Measurements from ENCODE around the gene DENND5A.
A peak's percentile ranks its signal among the peaks of the same experiment; 100 is the strongest.
"Not testable (repeated sequence)": the region's sequence is repeated elsewhere in the genome, so short reads cannot be mapped to it uniquely, and the experiment has no call there.

The DENND5A gene

DNA sequence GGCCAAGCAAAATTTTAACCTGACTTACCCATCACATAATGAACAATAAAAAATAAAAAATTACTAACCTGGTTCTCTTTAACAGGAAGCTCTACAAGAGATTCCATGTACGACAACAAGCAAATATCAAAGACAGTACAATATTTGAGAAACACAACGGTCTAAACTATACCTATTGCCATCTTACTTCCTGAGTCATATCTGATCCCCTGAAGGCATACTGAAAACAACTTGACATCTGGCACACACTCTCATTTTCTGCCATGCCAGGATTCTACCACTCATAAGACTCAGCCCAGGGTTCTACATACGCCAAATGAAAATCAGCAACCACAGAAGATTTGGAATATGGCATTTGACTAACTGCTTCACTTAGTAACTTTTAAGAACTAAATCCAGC is 13.8 kb downstream of the DENND5A start:
- Histone ChIP-seq H4K20me1 (peaks cover 100% of the 10 kb centered on the region), H3K36me3 (peaks cover 11% of the 10 kb centered on the region), H3K4me2 (no peak overlapping the region), H3K27me3 (no peaks in the 10 kb centered on the region), H3K9me3 (no peaks in the 10 kb centered on the region), H3K9ac (no peak overlapping the region), H3K4me1 (peaks cover 53% of the 10 kb centered on the region), H3K27ac (no peak overlapping the region), H3K4me3 (no peak overlapping the region)
- TF ChIP-seq Cebpa-rat (IDR thresholded peaks at IDR 0.05) = no peak

DNA sequence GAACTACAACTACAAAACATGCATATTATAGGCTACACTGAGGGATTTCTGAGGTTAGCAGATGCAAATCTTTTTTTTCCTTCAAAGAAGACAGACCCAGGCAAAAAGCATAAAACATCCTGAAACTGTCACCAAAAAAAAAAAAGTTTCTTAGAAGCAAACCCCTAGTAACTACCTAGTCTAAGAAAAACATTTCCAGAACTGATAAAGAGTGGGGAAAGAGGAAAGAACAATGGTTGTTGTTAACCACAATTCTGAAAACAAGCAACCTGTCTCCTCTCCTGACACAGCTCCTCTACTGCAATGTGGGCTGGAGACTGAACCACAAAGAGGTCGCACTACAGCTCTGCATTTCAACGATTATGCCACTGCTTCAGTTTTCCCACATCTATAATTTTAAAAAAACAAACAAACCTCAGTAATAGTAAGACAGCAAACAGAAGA is 15.0 kb downstream of the DENND5A start:
- Histone ChIP-seq H3K27me3 (no peaks in the 10 kb centered on the region), H3K9ac (no peak overlapping the region), H4K20me1 (peaks cover 98% of the 10 kb centered on the region), H3K4me2 (peak overlapping the region; percentile 63), H3K9me3 (no peaks in the 10 kb centered on the region), H3K4me1 (peaks cover 54% of the 10 kb centered on the region), H3K27ac (no peak overlapping the region), H3K36me3 (peaks cover 3% of the 10 kb centered on the region), H3K4me3 (no peak overlapping the region)
- TF ChIP-seq Cebpa-rat (IDR thresholded peaks at IDR 0.05) = no peak

DNA sequence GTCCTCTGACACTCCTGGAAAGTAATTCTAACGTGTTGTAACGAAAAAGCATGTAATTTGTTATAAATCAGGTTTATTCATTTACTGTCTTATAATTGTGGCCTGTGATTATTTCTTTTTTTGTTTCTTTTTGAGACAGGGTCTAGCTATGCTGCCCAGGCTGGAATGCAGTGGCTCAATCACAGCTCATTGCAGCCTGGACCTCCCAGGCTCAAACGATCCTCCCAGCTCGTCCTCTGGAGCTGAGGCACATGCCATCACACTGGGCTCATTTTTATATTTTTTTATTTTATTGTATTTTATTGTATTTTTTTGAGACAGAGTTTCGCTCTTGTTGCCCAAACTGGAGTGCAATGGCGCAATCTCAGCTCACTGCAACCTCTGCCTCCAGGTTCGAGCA is 15.9 kb downstream of the DENND5A start:
- no peak overlapping the region for H3K4me3 ChIP-seq
- no peak overlapping the region for H3K27ac ChIP-seq
- H3K4me2 ChIP-seq = no peak overlapping the region
- H4K20me1 ChIP-seq = peaks cover 98% of the 10 kb centered on the region
- no peak overlapping the region for H3K9ac ChIP-seq
- TF ChIP-seq Cebpa-rat (IDR thresholded peaks at IDR 0.05) = no peak
- no peaks in the 10 kb centered on the region for H3K27me3 ChIP-seq
- H3K36me3 ChIP-seq = no peaks in the 10 kb centered on the region
- H3K4me1 ChIP-seq = peaks cover 54% of the 10 kb centered on the region
- no peaks in the 10 kb centered on the region for H3K9me3 ChIP-seq

DNA sequence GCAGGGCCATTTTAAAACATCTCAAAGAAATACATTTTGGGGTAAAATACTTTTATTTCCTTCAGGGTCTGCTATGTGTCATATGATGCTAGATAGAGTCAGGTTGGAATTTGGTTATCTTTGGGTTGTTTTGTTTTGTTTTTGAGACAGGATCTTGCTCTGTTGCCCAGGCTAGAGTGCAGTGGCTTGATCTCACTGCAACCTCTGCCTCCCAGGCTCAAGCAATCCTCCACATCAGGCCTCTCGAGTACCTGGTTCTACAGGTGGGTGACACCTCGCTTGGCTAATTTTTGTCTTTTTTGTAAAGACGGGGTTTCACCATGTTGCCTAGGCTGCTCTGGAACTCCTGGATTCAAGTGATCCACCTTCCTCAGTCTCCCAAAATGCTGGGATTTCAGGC is 17.3 kb downstream of the DENND5A start:
- no peak overlapping the region for H3K27ac ChIP-seq
- H3K36me3 ChIP-seq = no peaks in the 10 kb centered on the region
- H3K4me3 ChIP-seq = no peak overlapping the region
- H4K20me1 ChIP-seq = peaks cover 96% of the 10 kb centered on the region
- H3K27me3 ChIP-seq = no peaks in the 10 kb centered on the region
- no peak for TF ChIP-seq Cebpa-rat (IDR thresholded peaks at IDR 0.05)
- H3K9ac ChIP-seq = no peak overlapping the region
- H3K9me3 ChIP-seq = no peaks in the 10 kb centered on the region
- peaks cover 43% of the 10 kb centered on the region for H3K4me1 ChIP-seq
- no peak overlapping the region for H3K4me2 ChIP-seq

DNA sequence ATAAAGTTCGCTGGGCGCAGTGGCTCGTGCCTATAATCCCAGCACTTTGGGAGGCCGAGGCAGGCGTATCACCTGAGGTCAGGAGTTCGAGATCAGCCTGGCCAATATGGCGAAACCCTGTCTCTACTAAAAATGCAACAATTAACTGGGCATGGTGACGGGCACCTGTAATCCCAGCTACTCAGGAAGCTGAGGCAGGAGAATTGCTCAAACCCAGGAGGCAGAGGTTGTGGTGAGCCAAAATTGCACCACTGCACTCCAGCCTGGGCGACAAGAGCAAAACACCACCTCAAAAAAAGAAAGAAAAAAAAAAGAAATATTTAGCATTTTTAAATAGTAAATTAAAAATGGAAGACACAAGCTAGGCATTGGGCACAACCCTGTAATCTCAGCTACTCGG is 28.9 kb downstream of the DENND5A start:
- not testable (repeated sequence) for H3K9ac ChIP-seq, H3K27ac ChIP-seq, H3K27me3 ChIP-seq, H3K4me2 ChIP-seq, H3K4me3 ChIP-seq
- peaks cover 30% of the 10 kb centered on the region for H3K4me1 ChIP-seq
- peaks cover 33% of the 10 kb centered on the region for H3K9me3 ChIP-seq
- H3K36me3 ChIP-seq = peaks cover 38% of the 10 kb centered on the region
- H4K20me1 ChIP-seq = peaks cover 70% of the 10 kb centered on the region

DNA sequence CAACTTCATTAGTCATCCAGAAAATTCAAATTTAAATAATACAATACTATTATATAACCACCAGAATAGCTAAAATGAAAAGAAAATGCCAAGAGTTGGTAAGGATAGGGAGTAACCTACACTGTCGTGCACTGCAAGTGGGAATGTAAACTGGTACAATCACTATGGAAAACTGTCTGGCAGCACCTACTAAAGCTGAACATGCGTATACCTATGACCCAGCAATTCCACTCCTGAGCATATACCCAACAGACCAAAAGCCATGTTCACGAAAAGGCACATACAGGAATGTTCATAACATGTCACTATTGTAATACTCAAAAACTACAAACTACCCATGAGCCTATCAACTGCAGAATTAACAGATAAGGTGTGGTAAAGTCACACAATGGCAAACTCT is 32.7 kb downstream of the DENND5A start:
- H3K4me1 ChIP-seq = peaks cover 31% of the 10 kb centered on the region
- peaks cover 72% of the 10 kb centered on the region for H4K20me1 ChIP-seq
- peaks cover 25% of the 10 kb centered on the region for H3K36me3 ChIP-seq
- H3K4me3 ChIP-seq = no peak overlapping the region
- H3K4me2 ChIP-seq = peak overlapping the region; percentile 62; the same call in 1 of the 2 replicates
- H3K27me3 ChIP-seq = no peaks in the 10 kb centered on the region
- H3K9me3 ChIP-seq = peaks cover 27% of the 10 kb centered on the region
- no peak overlapping the region for H3K9ac ChIP-seq
- TF ChIP-seq Cebpa-rat (IDR thresholded peaks at IDR 0.05) = no peak
- H3K27ac ChIP-seq = no peak overlapping the region

DNA sequence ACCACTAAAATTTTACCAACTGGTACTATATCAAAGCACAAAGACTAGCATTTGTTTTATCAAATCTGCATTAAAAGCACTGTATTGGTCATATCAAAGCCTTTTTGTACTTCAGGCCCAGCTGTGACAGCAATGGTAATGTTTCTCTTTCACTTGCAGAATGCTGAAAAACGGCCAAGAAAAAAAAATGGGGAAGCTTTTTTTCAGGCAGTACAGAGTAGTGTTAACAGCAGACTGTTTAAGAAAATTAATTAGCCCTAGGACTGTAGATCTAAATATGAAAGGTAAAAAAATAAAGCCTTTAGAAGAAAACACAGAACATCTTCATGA is 33.3 kb downstream of the DENND5A start:
- Histone ChIP-seq H3K36me3 (peaks cover 29% of the 10 kb centered on the region), H3K27ac (no peak overlapping the region), H3K4me3 (no peak overlapping the region), H3K4me1 (peaks cover 26% of the 10 kb centered on the region), H3K9ac (no peak overlapping the region), H4K20me1 (peaks cover 73% of the 10 kb centered on the region), H3K9me3 (peaks cover 22% of the 10 kb centered on the region), H3K27me3 (no peaks in the 10 kb centered on the region), H3K4me2 (peak overlapping the region; percentile 62)
- no peak for TF ChIP-seq Cebpa-rat (IDR thresholded peaks at IDR 0.05)

DNA sequence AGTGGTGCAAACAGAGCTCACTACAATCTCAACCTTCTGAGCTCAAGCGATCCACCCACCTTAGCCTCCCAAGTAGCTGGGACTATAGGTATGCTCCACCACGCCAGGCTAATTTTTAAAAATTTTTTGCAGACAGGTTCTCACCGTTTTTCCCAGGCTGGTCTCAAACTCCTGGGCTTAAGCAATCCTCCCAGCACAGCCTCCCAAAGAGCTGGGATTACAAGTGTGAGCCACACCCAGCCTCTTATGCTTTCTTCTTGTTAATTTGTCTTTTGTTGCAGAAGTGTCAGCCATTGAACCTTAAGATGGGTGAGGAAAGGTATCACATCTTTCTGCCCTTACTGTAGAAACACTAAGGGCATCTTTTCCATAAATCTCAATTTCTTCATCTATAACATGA is 34.9 kb downstream of the DENND5A start:
- H3K9ac ChIP-seq = no peak overlapping the region
- peaks cover 11% of the 10 kb centered on the region for H3K9me3 ChIP-seq
- H3K4me3 ChIP-seq = no peak overlapping the region
- no peaks in the 10 kb centered on the region for H3K27me3 ChIP-seq
- peaks cover 25% of the 10 kb centered on the region for H3K4me1 ChIP-seq
- H4K20me1 ChIP-seq = peaks cover 88% of the 10 kb centered on the region
- no peak for TF ChIP-seq Cebpa-rat (IDR thresholded peaks at IDR 0.05)
- no peak overlapping the region for H3K27ac ChIP-seq
- peaks cover 21% of the 10 kb centered on the region; the same call in 1 of the 2 replicates for H3K36me3 ChIP-seq
- no peak overlapping the region for H3K4me2 ChIP-seq

DNA sequence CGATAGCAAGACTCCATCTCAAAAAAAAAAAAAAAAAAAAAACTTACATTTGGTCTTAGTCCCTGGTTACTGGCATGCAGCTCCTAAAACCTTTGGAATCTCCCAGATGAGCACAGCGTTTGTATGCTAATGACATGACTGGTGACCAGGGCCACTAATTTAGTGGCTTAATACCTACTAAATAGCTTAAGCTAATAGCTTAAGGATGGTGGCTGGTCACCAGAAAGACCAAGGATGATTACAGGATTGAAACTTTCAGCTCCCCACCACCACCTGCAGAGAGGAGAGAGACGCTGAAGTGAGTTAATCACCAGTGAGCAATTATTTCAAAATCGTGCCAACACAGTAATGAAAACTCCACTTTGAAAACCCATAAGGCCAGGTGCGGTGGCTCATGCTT is 37.1 kb downstream of the DENND5A start:
- Histone ChIP-seq H3K9me3 (no peaks in the 10 kb centered on the region), H3K9ac (no peak overlapping the region), H3K4me3 (no peak overlapping the region), H3K4me2 (no peak overlapping the region), H3K27ac (no peak overlapping the region), H3K4me1 (peaks cover 25% of the 10 kb centered on the region), H3K27me3 (no peaks in the 10 kb centered on the region), H4K20me1 (peaks cover 100% of the 10 kb centered on the region), H3K36me3 (peaks cover 11% of the 10 kb centered on the region; the same call in 1 of the 2 replicates)
- no peak for TF ChIP-seq Cebpa-rat (IDR thresholded peaks at IDR 0.05)

DNA sequence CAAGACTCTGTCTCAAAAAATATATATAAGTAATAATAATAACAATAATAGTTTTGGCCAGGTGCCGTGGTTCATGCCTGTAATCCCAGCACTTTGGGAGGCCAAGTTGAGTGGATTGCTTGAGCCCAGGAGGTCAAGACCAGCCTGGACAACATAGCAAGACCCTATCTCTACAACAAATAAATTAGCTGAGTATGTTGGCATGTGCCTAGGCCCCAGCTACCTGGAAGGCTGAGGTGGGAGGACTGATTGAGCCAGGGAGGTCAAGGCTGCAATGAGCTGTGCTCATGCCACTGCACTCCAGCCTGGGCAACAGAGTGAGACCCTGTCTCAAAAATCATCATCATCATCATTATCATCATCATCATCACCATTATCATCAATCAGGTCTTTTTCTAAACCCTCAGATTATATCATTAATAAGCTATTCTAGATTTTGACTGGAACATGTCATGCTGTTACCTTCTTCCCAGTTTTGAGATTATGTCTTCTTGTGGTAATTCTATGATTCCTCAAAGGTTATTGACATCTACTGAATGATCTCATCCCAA is 39.3 kb downstream of the DENND5A start:
- Histone ChIP-seq H3K4me2 (no peak overlapping the region), H3K4me1 (peaks cover 6% of the 10 kb centered on the region; the same call in 1 of the 2 replicates), H4K20me1 (peaks cover 99% of the 10 kb centered on the region), H3K36me3 (peaks cover 11% of the 10 kb centered on the region; the same call in 1 of the 2 replicates), H3K27me3 (no peaks in the 10 kb centered on the region), H3K27ac (no peak overlapping the region), H3K9ac (no peak overlapping the region), H3K4me3 (no peak overlapping the region), H3K9me3 (no peaks in the 10 kb centered on the region)
- TF ChIP-seq Cebpa-rat (IDR thresholded peaks at IDR 0.05) = no peak

DNA sequence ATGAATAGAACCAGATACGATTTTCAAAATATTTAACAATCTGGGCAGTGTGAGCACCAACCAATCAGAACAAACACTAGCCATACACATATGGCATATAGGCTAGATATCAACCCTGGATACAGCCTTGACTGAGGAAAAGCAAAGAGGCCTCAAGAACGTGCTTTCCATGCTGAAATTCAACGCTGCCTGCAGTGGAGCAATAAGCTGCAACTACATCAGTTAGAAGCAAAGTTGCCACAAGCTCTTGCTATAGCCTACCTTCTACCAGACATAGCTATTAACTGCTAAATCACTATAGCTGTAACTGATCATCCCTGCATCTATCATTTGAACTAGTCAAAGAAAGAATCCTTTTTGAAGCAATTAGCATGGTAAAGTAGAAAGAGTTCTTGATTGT is 42.5 kb downstream of the DENND5A start:
- peaks cover 7% of the 10 kb centered on the region; the same call in 1 of the 2 replicates for H3K36me3 ChIP-seq
- H3K9ac ChIP-seq = no peak overlapping the region
- H3K4me2 ChIP-seq = no peak overlapping the region
- H3K27me3 ChIP-seq = no peaks in the 10 kb centered on the region
- H4K20me1 ChIP-seq = peaks cover 99% of the 10 kb centered on the region
- no peak for TF ChIP-seq Cebpa-rat (IDR thresholded peaks at IDR 0.05)
- H3K4me1 ChIP-seq = peaks cover 6% of the 10 kb centered on the region; the same call in 1 of the 2 replicates
- H3K27ac ChIP-seq = no peak overlapping the region
- no peak overlapping the region for H3K4me3 ChIP-seq
- H3K9me3 ChIP-seq = no peaks in the 10 kb centered on the region

DNA sequence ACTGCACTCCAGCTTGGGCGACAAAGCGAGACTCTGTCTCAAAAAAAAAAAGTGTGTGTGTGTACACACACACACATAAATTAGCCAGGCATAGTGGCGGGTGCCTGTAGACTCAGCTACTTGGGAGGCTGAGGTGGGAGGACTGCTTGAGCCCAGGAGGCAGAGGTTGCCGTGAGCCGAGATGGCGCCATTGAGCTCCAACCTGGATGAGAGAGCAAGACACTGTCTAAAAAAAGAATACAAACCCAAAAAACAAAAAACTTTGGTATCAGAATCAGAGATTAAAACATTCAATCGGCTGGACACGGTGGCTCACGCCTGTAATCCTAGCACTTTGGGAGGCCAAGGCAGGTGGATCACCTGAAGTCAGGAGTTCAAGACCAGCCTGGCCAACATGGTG is 44.3 kb downstream of the DENND5A start:
- peaks cover 99% of the 10 kb centered on the region for H4K20me1 ChIP-seq
- H3K4me1 ChIP-seq, H3K9ac ChIP-seq, H3K9me3 ChIP-seq, H3K4me3 ChIP-seq, H3K27ac ChIP-seq, H3K36me3 ChIP-seq, H3K27me3 ChIP-seq, H3K4me2 ChIP-seq: not testable (repeated sequence)

Measured in BLaER1 (cell line).